Glutamatergic neuron (in vitro differentiated cells): ENCODE results near the gene OR6C1. TPM values are rescaled to one million over a fixed set of nuclear protein-coding genes. Genes with fewer than 3 reads are reported as not detected.
"Not testable (repeated sequence)": the region's sequence is repeated elsewhere in the genome, so short reads cannot be mapped to it uniquely, and the experiment has no call there.

Experiments used
- DNase-seq: peaks from one replicate; pipeline ENCODE4 v3.0.0; 2022
- H3K27ac Mint-ChIP-seq: one replicate; pipeline ENCODE4 v1.8.0; 2020; ENCODE audit warnings: mild to moderate bottlenecking, mixed read lengths, inconsistent platforms; ENCODE audit not compliant: unreplicated experiment
- H3K27me3 Mint-ChIP-seq: one replicate; pipeline ENCODE4 v1.8.0; 2020; ENCODE audit warnings: mild to moderate bottlenecking, moderate library complexity, mixed read lengths, inconsistent platforms; ENCODE audit not compliant: unreplicated experiment
- H3K36me3 Mint-ChIP-seq: one replicate; pipeline ENCODE4 v1.8.0; 2020; ENCODE audit warnings: mild to moderate bottlenecking, mixed read lengths, inconsistent platforms; ENCODE audit not compliant: unreplicated experiment
- H3K4me1 Mint-ChIP-seq: one replicate; pipeline ENCODE4 v1.8.0; 2020; ENCODE audit warnings: mild to moderate bottlenecking, low read depth, mixed read lengths, inconsistent platforms; ENCODE audit not compliant: unreplicated experiment
- H3K4me3 Mint-ChIP-seq: one replicate; pipeline ENCODE4 v1.8.0; 2020; ENCODE audit warnings: mild to moderate bottlenecking, mixed read lengths, inconsistent platforms; ENCODE audit not compliant: unreplicated experiment
- H3K9me3 Mint-ChIP-seq: one replicate; pipeline ENCODE4 v1.8.0; 2020; ENCODE audit warnings: mild to moderate bottlenecking, moderate library complexity, mixed read lengths, inconsistent platforms; ENCODE audit not compliant: unreplicated experiment
- CTCF ChIP-seq: fragments of 200-600 bp; sonication (generic); IDR thresholded peaks from one replicate; pipeline ENCODE4 v1.5.0; 2021; ENCODE audit not compliant: partially characterized antibody, unreplicated experiment
- total RNA-seq: library from RNA; stranded (reverse); fragmentation: NEBNext Ultra II Directional; extraction: Animal tissue kit (Norgen Biotek cat#: 25700); gene quantifications from one replicate; pipeline ENCODE4 v1.2.1, GENCODE V29; 2021; ENCODE audit not compliant: unreplicated experiment

OR6C1 gene
- total RNA-seq, 1 donor from 2014 or later = not detected

GRCh38 chr12:55330446-55330845 is 16.3 kb downstream of the OR6C1 start, which contains the start of gene OR6C3:
Gene OR6C3, plus strand, starts transcription at chr12:55330746. Its CDS starts 955 bp downstream, at chr12:55331701.
- Mint-ChIP-seq H3K36me3 (no peaks in the 10 kb centered on the region), H3K27ac (peak within 1 kb of the TSS; percentile 49)
- TF ChIP-seq CTCF = no peak

GRCh38 chr12:55336002-55336401 is 21.9 kb downstream of the OR6C1 start:
- Mint-ChIP-seq H3K4me3 (no peak overlapping the region), H3K27ac (no peak overlapping the region), H3K27me3 (no peaks in the 10 kb centered on the region), H3K4me1 (peaks cover 10% of the 10 kb centered on the region), H3K9me3 (no peaks in the 10 kb centered on the region), H3K36me3 (no peaks in the 10 kb centered on the region)
- DNase-seq = no peak
- no peak for TF ChIP-seq CTCF

More at GRCh38 chr12:55330446-55330845, 16.3 kb downstream of the OR6C1 start, which contains the start of gene OR6C3:
- no peak within 1 kb of the TSS for H3K4me3 Mint-ChIP-seq
- H3K4me1 Mint-ChIP-seq = peaks cover 10% of the 10 kb centered on the region
- no peaks in the 10 kb centered on the region for H3K27me3 Mint-ChIP-seq
- H3K9me3 Mint-ChIP-seq = no peaks in the 10 kb centered on the region
- no peak for DNase-seq

- H3K9me3 Mint-ChIP-seq, H3K4me3 Mint-ChIP-seq, H3K4me1 Mint-ChIP-seq, H3K27ac Mint-ChIP-seq, H3K36me3 Mint-ChIP-seq, DNase-seq, H3K27me3 Mint-ChIP-seq: not testable (repeated sequence)
These were observed 41.2 kb downstream of the OR6C1 start for GRCh38 chr12:55355338-55355737.

- no peak within 1 kb of the TSS for H3K4me3 Mint-ChIP-seq
- H3K4me1 Mint-ChIP-seq = no peaks in the 10 kb centered on the region
These were observed 48.5 kb downstream of the OR6C1 start, which contains the start of gene OR6C75 for GRCh38 chr12:55362675-55363074. Gene OR6C75, plus strand, starts transcription at chr12:55362975. Its CDS starts 2,136 bp downstream, at chr12:55365111.

GRCh38 chr12:55365086-55365485 is 50.9 kb downstream of the OR6C1 start:
- Mint-ChIP-seq H3K27me3 (no peaks in the 10 kb centered on the region), H3K9me3 (no peaks in the 10 kb centered on the region), H3K4me1 (no peaks in the 10 kb centered on the region), H3K27ac (no peak overlapping the region), H3K36me3 (no peaks in the 10 kb centered on the region), H3K4me3 (no peak overlapping the region)
- no peak for TF ChIP-seq CTCF
- no peak for DNase-seq

More at GRCh38 chr12:55362675-55363074, 48.5 kb downstream of the OR6C1 start, which contains the start of gene OR6C75:
- Mint-ChIP-seq H3K27me3 (no peaks in the 10 kb centered on the region), H3K27ac (no peak within 1 kb of the TSS), H3K9me3 (peaks cover 3% of the 10 kb centered on the region), H3K36me3 (no peaks in the 10 kb centered on the region)
- DNase-seq = no peak
- TF ChIP-seq CTCF = no peak

Other genes starting within 250 kb of the OR6C1 start
- 2.9 TPM for gene OR9K2, start 187.9 kb upstream of the OR6C1 start, total RNA-seq
- gene OR10A7, start 93.3 kb upstream of the OR6C1 start, total RNA-seq = 0.47 TPM
- not detected for gene OR6C74, start 69.7 kb upstream of the OR6C1 start, total RNA-seq
- not detected for gene OR6C6, start 17.8 kb upstream of the OR6C1 start, total RNA-seq
- gene OR6C3, start 16.4 kb downstream of the OR6C1 start, total RNA-seq = not detected
- gene OR6C75, start 48.6 kb downstream of the OR6C1 start, total RNA-seq = not detected
- not detected for gene OR6C65, start 86.2 kb downstream of the OR6C1 start, total RNA-seq
- not detected for gene OR6C76, start 111.9 kb downstream of the OR6C1 start, total RNA-seq
- gene OR6C2, start 129.7 kb downstream of the OR6C1 start, total RNA-seq = not detected
- not detected for gene OR6C70, start 155.8 kb downstream of the OR6C1 start, total RNA-seq
- gene OR6C68, start 178.0 kb downstream of the OR6C1 start, total RNA-seq = not detected
- not detected for gene OR6C4, start 235.3 kb downstream of the OR6C1 start, total RNA-seq